IMR-90 (cell line): ENCODE measurements around the gene MAML3. TPM values are rescaled to one million over a fixed set of nuclear protein-coding genes. Genes with fewer than 3 reads are reported as not detected.

Experiments
- ATAC-seq: fragments of 200-7000 bp; cut with Tn5 transposase; 2 replicates; pipeline ENCODE4 v1.9.1; 2020; ENCODE audit warnings: low read depth, mild to moderate bottlenecking, moderate library complexity
- BruUV-seq: library from RNA; stranded (reverse); fragments of 400-500 nt; replicated peaks from 2 replicates; lab custom pipeline; 2021; lab: Mats Ljungman, UMichigan
- CTCF ChIA-PET: fragments of 300-600 bp; formaldehyde crosslinking; extraction: SDS; loops from one replicate; lab custom pipeline; 2021; ENCODE audit warnings: antibody characterized with exemption; lab: Yijun Ruan, JAX
- POLR2A ChIA-PET: fragments of 300-600 bp; sonication (Branson Sonifier 250); formaldehyde crosslinking; loops from one replicate; lab custom pipeline; 2022; ENCODE audit warnings: antibody characterized with exemption; ENCODE audit not compliant: unreplicated experiment; lab: Charles Lee
- DNase-seq: peaks from one replicate; pipeline ENCODE4 v3.0.0; 2013
- H2AFZ ChIP-seq: replicated peaks from 2 replicates; pipeline ENCODE3; 2013; ENCODE audit warnings: low read length, mild to moderate bottlenecking; ENCODE audit not compliant: poor library complexity
- H2AK5ac ChIP-seq: 2 replicates; pipeline ENCODE4 v1.6.1; 2013; ENCODE audit warnings: low read depth, low read length, inconsistent platforms
- H2AK9ac ChIP-seq: replicated peaks from 2 replicates; pipeline ENCODE3; 2013; ENCODE audit warnings: mild to moderate bottlenecking, low read depth, low read length, moderate library complexity; ENCODE audit not compliant: poor library complexity
- H2BK120ac ChIP-seq: 2 replicates; pipeline ENCODE4 v1.6.1; 2013; ENCODE audit warnings: low read depth, low read length, inconsistent platforms
- H2BK15ac ChIP-seq: 3 replicates; pipeline ENCODE4 v1.6.1; 2013; ENCODE audit warnings: low read depth, low read length, inconsistent platforms
- H2BK20ac ChIP-seq: 2 replicates; pipeline ENCODE4 v1.6.1; 2013; ENCODE audit warnings: low read depth, mild to moderate bottlenecking, inconsistent platforms, low read length, moderate library complexity
- H2BK5ac ChIP-seq: 2 replicates; pipeline ENCODE4 v1.6.1; 2013; ENCODE audit warnings: mild to moderate bottlenecking, low read depth, low read length, inconsistent platforms; ENCODE audit not compliant: poor library complexity, severe bottlenecking
- H3K14ac ChIP-seq: replicated peaks from 2 replicates; pipeline ENCODE4 v1.6.1; 2013; ENCODE audit warnings: low read depth, low read length, inconsistent platforms
- H3K18ac ChIP-seq: 2 replicates; pipeline ENCODE4 v1.6.1; 2013; ENCODE audit warnings: low read depth, low read length, control low read depth
- H3K23ac ChIP-seq: 2 replicates; pipeline ENCODE4 v1.6.1; 2013; ENCODE audit warnings: low read depth, low read length, inconsistent platforms
- H3K27ac ChIP-seq: 2 replicates; pipeline ENCODE4 v1.5.1; 2013; ENCODE audit warnings: mild to moderate bottlenecking, control low read depth, low read length; ENCODE audit not compliant: insufficient read depth
- H3K27me3 ChIP-seq: 2 replicates; pipeline ENCODE4 v1.6.1; 2013; ENCODE audit warnings: low read length; ENCODE audit not compliant: control insufficient read depth, insufficient read depth
- H3K36me3 ChIP-seq: 2 replicates; pipeline ENCODE4 v1.6.1; 2013; ENCODE audit warnings: low read length, mixed read lengths; ENCODE audit not compliant: control insufficient read depth, insufficient read depth
- H3K4ac ChIP-seq: 2 replicates; pipeline ENCODE4 v1.6.1; 2013; ENCODE audit warnings: low read depth, low read length, inconsistent platforms
- H3K4me1 ChIP-seq: 2 replicates; pipeline ENCODE4 v1.6.1; 2013; ENCODE audit warnings: low read length, mixed read lengths; ENCODE audit not compliant: control insufficient read depth, insufficient read depth
- H3K4me2 ChIP-seq: 2 replicates; pipeline ENCODE4 v1.6.1; 2013; ENCODE audit warnings: low read depth, mild to moderate bottlenecking, control low read depth, low read length, moderate library complexity
- H3K4me3 ChIP-seq: 2 replicates; pipeline ENCODE4 v1.5.1; 2013; ENCODE audit warnings: low read depth, mild to moderate bottlenecking, control low read depth, low read length, moderate library complexity; ENCODE audit not compliant: insufficient read depth
- H3K56ac ChIP-seq: 2 replicates; pipeline ENCODE4 v1.6.1; 2013; ENCODE audit warnings: low read length, inconsistent platforms; ENCODE audit not compliant: insufficient read depth; ENCODE audit errors: extremely low read depth
- H3K79me1 ChIP-seq, 2 experiments: 2 replicates each; pipeline ENCODE4 v1.6.1; 2013; ENCODE audit warnings: low read length in 2 of 2, inconsistent platforms in 1 of 2, low read depth in 1 of 2
- H3K9ac ChIP-seq: 2 replicates; pipeline ENCODE4 v1.6.1; 2013; ENCODE audit warnings: low read depth, low read length, control low read depth
- H3K9me1 ChIP-seq: 2 replicates; pipeline ENCODE4 v1.6.1; 2013; ENCODE audit warnings: low read length, inconsistent platforms; ENCODE audit not compliant: insufficient read depth
- H3K9me3 ChIP-seq: 2 replicates; pipeline ENCODE4 v1.6.1; 2013; ENCODE audit warnings: low read length; ENCODE audit not compliant: control insufficient read depth, insufficient read depth
- H4K20me1 ChIP-seq: 2 replicates; pipeline ENCODE4 v1.6.1; 2013; ENCODE audit warnings: low read length, inconsistent platforms; ENCODE audit not compliant: insufficient read depth
- H4K5ac ChIP-seq: 2 replicates; pipeline ENCODE4 v1.6.1; 2013; ENCODE audit warnings: mild to moderate bottlenecking, low read depth, low read length, control low read depth
- H4K8ac ChIP-seq, 2 experiments: 2 replicates each; pipeline ENCODE4 v1.6.1; 2013; ENCODE audit warnings: low read depth in 2 of 2, low read length in 2 of 2, control low read depth in 1 of 2, inconsistent platforms in 1 of 2
- H4K91ac ChIP-seq: 2 replicates; pipeline ENCODE4 v1.6.1; 2013; ENCODE audit warnings: low read depth, low read length, inconsistent platforms; ENCODE audit not compliant: insufficient read depth
- BHLHE40 ChIP-seq: fragments of 150-350 bp; IDR thresholded peaks from 2 replicates; pipeline ENCODE4 v1.6.1; 2016; ENCODE audit warnings: mild to moderate bottlenecking, low read depth, low read length
- CEBPB ChIP-seq: IDR thresholded peaks from 2 replicates; pipeline ENCODE4 v1.6.1; 2012; ENCODE audit warnings: low read depth, low read length, improper control_type of control experiment
- CHD1 ChIP-seq: IDR thresholded peaks from 2 replicates; pipeline ENCODE4 v1.6.1; 2012; ENCODE audit warnings: low read depth, low read length, improper control_type of control experiment
- ELK1 ChIP-seq: fragments of 150-350 bp; IDR thresholded peaks from 2 replicates; pipeline ENCODE4 v1.6.1; 2016; ENCODE audit warnings: low read depth, mild to moderate bottlenecking, low read length, moderate library complexity, borderline replicate concordance
- FOS ChIP-seq: fragments of 150-350 bp; IDR thresholded peaks from 2 replicates; pipeline ENCODE4 v1.6.1; 2016; ENCODE audit warnings: low read depth, low read length
- MAFK ChIP-seq: IDR thresholded peaks from 2 replicates; pipeline ENCODE4 v1.6.1; 2012; ENCODE audit warnings: low read depth, low read length, improper control_type of control experiment
- MAZ ChIP-seq: IDR thresholded peaks from 2 replicates; pipeline ENCODE4 v1.6.1; 2012; ENCODE audit warnings: low read depth, mild to moderate bottlenecking, low read length, improper control_type of control experiment, moderate library complexity, borderline replicate concordance
- MXI1 ChIP-seq: IDR thresholded peaks from 2 replicates; pipeline ENCODE4 v1.6.1; 2012; ENCODE audit warnings: low read depth, mild to moderate bottlenecking, low read length, moderate library complexity, borderline replicate concordance
- NFE2L2 ChIP-seq: fragments of 150-350 bp; IDR thresholded peaks from 2 replicates; pipeline ENCODE4 v1.6.1; 2016; ENCODE audit warnings: low read depth, mild to moderate bottlenecking, low read length
- POLR2A ChIP-seq: IDR thresholded peaks from 2 replicates; pipeline ENCODE4 v1.6.1; 2012; ENCODE audit warnings: mild to moderate bottlenecking, low read depth, low read length
- RAD21 ChIP-seq: IDR thresholded peaks from 2 replicates; pipeline ENCODE4 v1.6.1; 2012; ENCODE audit warnings: low read length, improper control_type of control experiment
- RCOR1 ChIP-seq: IDR thresholded peaks from 2 replicates; pipeline ENCODE4 v1.6.1; 2012; ENCODE audit warnings: mild to moderate bottlenecking, low read length, improper control_type of control experiment; ENCODE audit not compliant: insufficient replicate concordance
- RFX5 ChIP-seq: IDR thresholded peaks from 2 replicates; pipeline ENCODE4 v1.8.0; 2012; ENCODE audit warnings: low read depth, mild to moderate bottlenecking, low read length, moderate library complexity
- SMC3 ChIP-seq: fragments of 150-350 bp; IDR thresholded peaks from 2 replicates; pipeline ENCODE4 v1.6.1; 2016; ENCODE audit warnings: low read depth, mild to moderate bottlenecking, antibody characterized with exemption, low read length, moderate library complexity
- USF2 ChIP-seq: fragments of 150-350 bp; IDR thresholded peaks from 2 replicates; pipeline ENCODE4 v1.6.1; 2017; ENCODE audit warnings: mild to moderate bottlenecking, antibody characterized with exemption, low read length, low read depth
- WGBS, 2 experiments: methylation state at CpG; one replicate each; pipeline versions ENCODE4 v1.1.5 to v1.1.7; 2013; ENCODE audit warnings: missing lambda C conversion rate in 2 of 2; ENCODE audit not compliant: insufficient read length in 1 of 2; ENCODE audit errors: extremely low coverage in 2 of 2; 5-methylcytosine and 5-hydroxymethylcytosine counted together
- dilution Hi-C: fragments of 300-500 bp; cut with HindIII; formaldehyde crosslinking; loops from one replicate; pipeline ENCODE4 v1.14.3; 2018; ENCODE audit warnings: low sequenced_read_pairs; ENCODE audit not compliant: unreplicated experiment
- in situ Hi-C: fragments of 300-500 bp; cut with MboI; formaldehyde crosslinking; loops from 3 replicates; pipeline ENCODE4 v1.14.3; 2019; ENCODE audit warnings: low sequenced_read_pairs, inconsistent platforms, mixed read lengths
- intact Hi-C: fragments of 100-400 bp; cut with micrococcal nuclease; formaldehyde crosslinking; loops from 2 replicates; pipeline ENCODE4 v1.10.0; 2022
- polyA plus RNA-seq, 3 experiments: library from polyadenylated mRNA; depleted of rRNA; stranded (reverse); fragments of >200 nt; gene quantifications; 2 replicates each; pipeline ENCODE4 v1.2.3, GENCODE V29; 2012; ENCODE audit warnings: low replicate concordance in 1 of 3
- total RNA-seq: library from RNA; depleted of rRNA; stranded (reverse); fragments of >200 nt; gene quantifications from 2 replicates; pipeline ENCODE4 v1.2.3, GENCODE V29; 2012
- TF ChIP-seq, protein P1 (sequence below): conservative IDR thresholded peaks from 2 replicates; pipeline ENCODE4 v1.5.1; 2012; ENCODE audit warnings: mild to moderate bottlenecking, low read depth, low read length, improper control_type of control experiment

MAML3 gene
- total and polyA plus RNA-seq, 2 of the 4 experiments (the other 2 are of a cell fraction) = 0.90 to 1.7 TPM

- no peak overlapping the region for H3K4me2 ChIP-seq
- no peak overlapping the region for H3K23ac ChIP-seq
- H2BK5ac ChIP-seq = no peak overlapping the region
- CTCF ChIA-PET = interaction anchor here (1.9 kb wide), 1 partner anchor 24 kb away, joined by 3 read pairs; no protein-coding TSS in a partner anchor
- H2BK15ac ChIP-seq = no peak overlapping the region
- no peak overlapping the region for H3K4me3 ChIP-seq
- H3K9me1 ChIP-seq = no peaks in the 10 kb centered on the region
- H3K56ac ChIP-seq = no peak overlapping the region
- no peaks in the 10 kb centered on the region for H3K4me1 ChIP-seq
- H3K27me3 ChIP-seq = no peaks in the 10 kb centered on the region
- no peak overlapping the region for H2AFZ ChIP-seq
- H2AK9ac ChIP-seq = no peak overlapping the region
- no peak overlapping the region for H4K8ac ChIP-seq
- no peak overlapping the region for H3K18ac ChIP-seq
- no peak overlapping the region for H3K4ac ChIP-seq
- in situ Hi-C loops (no loop called here), intact Hi-C loops (no loop called here), dilution Hi-C loops (no loop called here)
- H2BK20ac ChIP-seq = no peak overlapping the region
- WGBS, 2 experiments = 80% methylated on average over 1 of the region's 5 CpGs; no CpG with 5 or more reads in 1 of the 2 experiments
- H4K20me1 ChIP-seq = no peaks in the 10 kb centered on the region
- H3K36me3 ChIP-seq = no peaks in the 10 kb centered on the region
- DNase-seq = no peak
- no TSS peak for BruUV-seq
- no peak overlapping the region for H4K5ac ChIP-seq
- no peaks in the 10 kb centered on the region for H3K79me1 ChIP-seq
- H3K14ac ChIP-seq = no peak overlapping the region
- no peak overlapping the region for H2AK5ac ChIP-seq
- POLR2A ChIA-PET = no interaction called here
- H3K27ac ChIP-seq = no peak overlapping the region
- no peak for TF ChIP-seq RAD21
- no peak for TF ChIP-seq CHD1
- no peak for TF ChIP-seq RCOR1
- no peak for TF ChIP-seq BHLHE40
- no peak for TF ChIP-seq NFE2L2
- no peak for TF ChIP-seq CEBPB
- TF ChIP-seq FOS = no peak
- no peak for TF ChIP-seq SMC3
- TF ChIP-seq MAZ = no peak
- TF ChIP-seq POLR2A = no peak
- TF ChIP-seq, protein P1, sequence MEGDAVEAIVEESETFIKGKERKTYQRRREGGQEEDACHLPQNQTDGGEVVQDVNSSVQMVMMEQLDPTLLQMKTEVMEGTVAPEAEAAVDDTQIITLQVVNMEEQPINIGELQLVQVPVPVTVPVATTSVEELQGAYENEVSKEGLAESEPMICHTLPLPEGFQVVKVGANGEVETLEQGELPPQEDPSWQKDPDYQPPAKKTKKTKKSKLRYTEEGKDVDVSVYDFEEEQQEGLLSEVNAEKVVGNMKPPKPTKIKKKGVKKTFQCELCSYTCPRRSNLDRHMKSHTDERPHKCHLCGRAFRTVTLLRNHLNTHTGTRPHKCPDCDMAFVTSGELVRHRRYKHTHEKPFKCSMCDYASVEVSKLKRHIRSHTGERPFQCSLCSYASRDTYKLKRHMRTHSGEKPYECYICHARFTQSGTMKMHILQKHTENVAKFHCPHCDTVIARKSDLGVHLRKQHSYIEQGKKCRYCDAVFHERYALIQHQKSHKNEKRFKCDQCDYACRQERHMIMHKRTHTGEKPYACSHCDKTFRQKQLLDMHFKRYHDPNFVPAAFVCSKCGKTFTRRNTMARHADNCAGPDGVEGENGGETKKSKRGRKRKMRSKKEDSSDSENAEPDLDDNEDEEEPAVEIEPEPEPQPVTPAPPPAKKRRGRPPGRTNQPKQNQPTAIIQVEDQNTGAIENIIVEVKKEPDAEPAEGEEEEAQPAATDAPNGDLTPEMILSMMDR = no peak
- TF ChIP-seq MXI1 = no peak
- no peak for TF ChIP-seq MAFK
- no peak for TF ChIP-seq USF2
- TF ChIP-seq RFX5 = no peak
- no peak for TF ChIP-seq ELK1
- no peak for ATAC-seq
- no peaks in the 10 kb centered on the region for H3K9me3 ChIP-seq
- no peak overlapping the region for H4K91ac ChIP-seq
- no peak overlapping the region for H3K9ac ChIP-seq
- no peak overlapping the region for H2BK120ac ChIP-seq
Observed at GRCh38 chr4:139848028-139848427, 306.0 kb downstream of the MAML3 start.
